ENCODE results near the gene SEM1.

DNA sequence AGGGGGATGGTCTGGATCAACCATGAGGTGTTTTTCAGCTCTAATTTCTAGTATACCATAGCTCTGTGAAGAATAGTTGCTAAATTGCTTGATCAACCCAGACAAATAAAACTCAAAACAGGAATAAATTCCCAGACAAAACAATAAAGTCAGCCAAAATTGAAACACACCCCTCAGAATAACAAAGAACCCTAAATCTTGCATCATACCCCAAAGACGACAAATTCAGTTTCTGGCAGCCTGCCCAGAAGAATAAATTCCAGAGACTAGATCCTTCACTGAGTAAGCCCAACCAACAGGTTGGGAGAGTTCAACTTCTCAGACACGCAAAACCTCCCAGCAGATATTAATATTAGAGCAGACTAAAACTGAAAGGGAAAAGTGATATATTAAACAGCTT, 11.2 kb upstream of the SEM1 start:
- TF ChIP-seq CTCF (IDR thresholded peaks at IDR 0.05) (no peak), POLR2A (IDR thresholded peaks at IDR 0.05) (no peak)

Data from testis (tissue), 2 donors.